SJSA1 (cell line): Measurements from ENCODE around the gene HOXB3. TPM values are rescaled to one million over a fixed set of nuclear protein-coding genes. Genes with fewer than 3 reads are reported as not detected.

Source experiments
- DNase-seq, 2 experiments: peaks; one replicate each; pipeline ENCODE4 v3.0.0-alpha.2; 2015 to 2020; ENCODE audit warnings: low spot score in 2 of 2, low read depth in 1 of 2
- H3K27ac ChIP-seq: fragments of 250-450 bp; sonication (Bioruptor Pico); 2 replicates; pipeline ENCODE4 v1.5.1; 2020; ENCODE audit warnings: mild to moderate bottlenecking, moderate library complexity
- H3K27me3 ChIP-seq: fragments of 250-450 bp; sonication (Bioruptor Pico); replicated peaks from 2 replicates; pipeline ENCODE4 v1.5.1; 2020; ENCODE audit warnings: mild to moderate bottlenecking, moderate library complexity
- H3K36me3 ChIP-seq: fragments of 250-450 bp; sonication (Bioruptor Pico); 2 replicates; pipeline ENCODE4 v1.5.1; 2020; ENCODE audit warnings: mild to moderate bottlenecking
- H3K4me1 ChIP-seq: fragments of 250-450 bp; sonication (Bioruptor Pico); replicated peaks from 2 replicates; pipeline ENCODE4 v1.6.1; 2021; ENCODE audit warnings: mild to moderate bottlenecking
- H3K4me3 ChIP-seq: fragments of 250-450 bp; sonication (Bioruptor Pico); 2 replicates; pipeline ENCODE4 v1.5.1; 2020; ENCODE audit warnings: mild to moderate bottlenecking
- H3K9me3 ChIP-seq: fragments of 250-450 bp; sonication (Bioruptor Pico); replicated peaks from 2 replicates; pipeline ENCODE4 v1.5.1; 2020; ENCODE audit warnings: mild to moderate bottlenecking
- total RNA-seq: library from RNA; depleted of rRNA; stranded (reverse); fragments of >200 nt; shearing (Covaris generic); gene quantifications from 2 replicates; pipeline ENCODE4 v1.2.3, GENCODE V29; 2014

The HOXB3 gene
- total RNA-seq, 1 experiment from 2014 or later, result 5.2 TPM

DNA sequence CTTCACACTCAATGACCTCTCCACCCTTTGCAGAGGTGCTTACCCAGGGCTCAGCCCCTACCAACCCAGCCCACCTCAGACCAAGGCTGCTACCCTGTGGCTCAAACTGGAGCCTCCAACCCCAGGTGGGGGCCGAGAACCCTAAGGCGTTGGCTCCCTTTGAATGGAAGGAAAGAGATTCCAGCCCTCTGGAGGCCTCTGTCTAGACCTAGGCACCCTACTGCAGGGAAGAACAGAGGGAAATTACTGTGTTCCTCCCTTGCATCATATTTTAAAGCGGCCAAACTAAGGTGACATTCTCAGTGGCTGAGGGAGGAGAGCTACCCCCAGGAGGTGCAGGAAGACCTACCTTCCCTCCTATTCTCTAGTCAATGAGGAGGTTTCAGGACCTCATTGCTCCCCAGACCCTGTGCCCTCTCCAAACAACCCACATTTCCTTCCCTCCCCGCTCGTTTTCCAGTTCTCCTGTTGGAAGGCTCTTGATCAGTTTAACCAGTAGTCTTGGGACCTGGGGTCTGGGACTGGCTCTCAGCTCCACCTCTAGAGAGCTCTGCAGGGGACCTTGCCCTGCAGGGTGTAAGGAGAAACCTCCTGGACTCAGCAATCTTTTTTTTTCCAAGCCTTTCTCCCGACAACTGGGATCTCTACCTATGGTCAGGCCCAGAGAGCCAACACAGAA lies 30.6 kb upstream of the HOXB3 start:
- Histone ChIP-seq H3K36me3 (no peaks in the 10 kb centered on the region), H3K4me1 (peaks cover 9% of the 10 kb centered on the region), H3K4me3 (no peak overlapping the region), H3K9me3 (no peaks in the 10 kb centered on the region), H3K27ac (no peak overlapping the region), H3K27me3 (peaks cover 100% of the 10 kb centered on the region)
- no peak for DNase-seq

DNA sequence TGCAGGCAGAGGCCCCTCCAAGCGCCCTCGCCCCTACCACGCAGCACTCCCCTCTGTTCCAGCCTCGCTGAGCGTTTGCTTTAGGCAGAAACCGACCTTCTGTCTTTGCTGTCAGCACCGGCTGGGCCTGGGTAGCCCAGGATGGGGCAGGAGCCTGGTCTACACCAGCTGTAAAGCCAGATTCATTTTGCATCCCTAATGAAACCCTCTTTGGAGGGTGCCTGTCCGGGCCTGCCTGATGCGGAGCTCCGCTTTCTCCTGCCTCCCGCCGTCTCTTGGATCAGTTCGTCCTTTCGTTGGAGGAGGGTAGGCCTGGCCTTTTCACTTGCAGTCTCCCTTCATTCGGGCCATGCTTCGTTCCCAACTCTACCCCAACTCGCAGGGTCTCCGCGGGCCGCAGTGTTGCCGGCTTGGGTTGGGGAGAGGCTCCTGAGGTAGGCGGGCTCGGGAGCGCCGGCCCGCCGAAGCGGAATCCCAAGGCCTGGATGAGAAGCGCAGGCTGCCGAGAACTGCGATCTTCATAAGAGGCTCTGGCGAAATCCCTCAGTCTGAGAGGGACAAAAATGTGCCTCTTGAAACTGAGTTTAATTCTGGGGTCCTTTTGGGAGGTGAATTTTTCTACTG lies 29.9 kb upstream of the HOXB3 start:
- Histone ChIP-seq H3K4me3 (no peak overlapping the region), H3K9me3 (no peaks in the 10 kb centered on the region), H3K27ac (no peak overlapping the region), H3K36me3 (no peaks in the 10 kb centered on the region), H3K4me1 (peaks cover 3% of the 10 kb centered on the region), H3K27me3 (peaks cover 100% of the 10 kb centered on the region)
- DNase-seq, result no peak

GRCh38 chr17:48618256-48618896 lies 28.3 kb upstream of the HOXB3 start:
- Histone ChIP-seq H3K27ac (no peak overlapping the region), H3K27me3 (peaks cover 96% of the 10 kb centered on the region), H3K4me1 (no peaks in the 10 kb centered on the region; the same call in 1 of the 2 replicates), H3K9me3 (no peaks in the 10 kb centered on the region), H3K4me3 (no peak overlapping the region), H3K36me3 (no peaks in the 10 kb centered on the region)
- peak; percentile 87 to 89 for DNase-seq

DNA sequence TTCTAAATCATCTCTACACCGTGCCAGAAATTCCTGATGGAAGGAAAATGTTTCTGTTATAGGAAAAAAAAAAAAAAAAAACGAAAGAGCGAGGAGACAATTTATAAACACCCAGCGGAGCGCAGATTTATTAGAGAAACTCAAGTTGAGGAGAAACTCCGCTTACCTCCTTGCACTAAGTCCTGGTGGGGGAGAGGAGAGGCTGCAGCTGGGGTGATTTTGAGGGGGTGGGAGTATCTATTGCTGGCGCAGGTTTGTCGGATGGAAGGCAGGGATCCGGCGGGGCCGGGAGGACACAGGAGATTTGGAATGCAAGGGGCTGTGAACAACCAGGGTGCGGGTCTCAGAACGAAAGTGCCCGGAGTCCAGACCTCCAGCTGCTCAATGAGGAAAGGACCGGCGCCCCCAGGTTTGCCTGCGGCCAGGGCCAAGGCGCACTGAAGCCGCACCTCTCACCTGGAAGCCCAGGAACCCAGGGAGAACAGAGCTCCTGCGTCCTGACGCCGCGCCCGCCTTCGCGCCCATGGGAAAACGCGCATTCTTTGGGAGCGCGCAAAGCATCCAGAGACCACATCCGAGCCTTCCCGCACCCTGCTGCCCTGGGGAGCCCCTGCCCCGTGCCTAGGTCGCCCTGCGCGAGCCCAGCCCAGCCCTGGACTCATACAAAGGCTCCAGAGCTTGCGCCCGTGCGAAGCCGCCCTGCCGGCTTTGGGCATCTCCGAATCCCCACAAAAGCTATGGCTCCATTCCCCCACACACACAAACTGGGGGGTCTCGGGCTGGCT lies 27.6 kb upstream of the HOXB3 start:
- H3K36me3 ChIP-seq, result no peaks in the 10 kb centered on the region

DNA sequence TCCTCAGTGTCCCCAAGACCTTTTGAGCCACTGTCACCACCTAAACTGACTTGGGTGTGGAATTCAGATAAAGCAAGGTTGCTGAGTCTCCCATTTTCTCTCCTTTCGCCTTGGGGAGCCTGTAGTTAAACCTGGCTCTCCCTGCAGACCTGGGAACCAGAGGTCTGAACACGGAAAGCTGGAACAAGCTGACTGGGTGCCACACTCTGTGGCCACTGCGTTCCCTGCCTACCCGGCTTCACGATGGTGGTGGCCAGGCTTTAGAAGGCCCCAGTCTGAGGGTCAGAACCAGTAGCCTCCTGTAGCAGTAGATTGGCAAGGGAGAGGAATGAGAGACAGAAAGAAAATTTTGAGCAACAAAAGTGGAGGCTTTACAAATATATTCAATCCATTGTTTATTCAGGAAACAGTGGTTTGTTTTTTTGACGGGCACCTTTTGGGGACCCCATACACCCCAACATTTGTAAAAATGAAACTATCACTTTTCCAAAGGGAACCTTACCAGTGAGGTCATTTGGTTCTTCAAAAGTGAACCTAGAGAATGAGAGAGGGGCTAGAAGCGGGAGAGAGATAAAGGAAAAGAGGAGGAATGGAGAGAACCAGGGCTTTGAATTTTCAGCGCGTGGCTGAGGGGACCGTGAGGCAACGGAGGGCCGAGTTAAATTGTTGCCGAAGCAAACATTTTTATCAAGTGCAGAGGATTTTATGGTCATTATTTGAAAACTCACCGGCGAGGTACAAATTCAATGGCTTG lies 26.9 kb upstream of the HOXB3 start:
- no peak for DNase-seq
- Histone ChIP-seq H3K4me3 (no peak overlapping the region), H3K27ac (no peak overlapping the region), H3K27me3 (peaks cover 81% of the 10 kb centered on the region), H3K36me3 (no peaks in the 10 kb centered on the region), H3K9me3 (no peaks in the 10 kb centered on the region), H3K4me1 (peaks cover 7% of the 10 kb centered on the region)

More for the DNA sequence above, 27.6 kb upstream of the HOXB3 start:
- no peak overlapping the region for H3K4me3 ChIP-seq
- peaks cover 4% of the 10 kb centered on the region for H3K4me1 ChIP-seq
- H3K9me3 ChIP-seq, result no peaks in the 10 kb centered on the region
- no peak overlapping the region for H3K27ac ChIP-seq
- peaks cover 88% of the 10 kb centered on the region for H3K27me3 ChIP-seq
- DNase-seq, result no peak

GRCh38 chr17:48615963-48616716 lies 26.1 kb upstream of the HOXB3 start:
- Histone ChIP-seq H3K9me3 (no peaks in the 10 kb centered on the region), H3K4me1 (peaks cover 11% of the 10 kb centered on the region), H3K4me3 (no peak overlapping the region), H3K36me3 (no peaks in the 10 kb centered on the region), H3K27ac (no peak overlapping the region), H3K27me3 (peaks cover 73% of the 10 kb centered on the region)
- DNase-seq, result no peak

GRCh38 chr17:48615047-48615962 lies 25.3 kb upstream of the HOXB3 start, which contains the start of gene HOXB8:
Gene HOXB8, minus strand, starts transcription at chr17:48615292. Its CDS starts 588 bp downstream, at chr17:48614704.
- Histone ChIP-seq H3K4me3 (no peak within 1 kb of the TSS), H3K27ac (no peak within 1 kb of the TSS), H3K36me3 (no peaks in the 10 kb centered on the region), H3K9me3 (no peaks in the 10 kb centered on the region), H3K27me3 (peaks cover 65% of the 10 kb centered on the region), H3K4me1 (peaks cover 14% of the 10 kb centered on the region)
- DNase-seq, result no peak

DNA sequence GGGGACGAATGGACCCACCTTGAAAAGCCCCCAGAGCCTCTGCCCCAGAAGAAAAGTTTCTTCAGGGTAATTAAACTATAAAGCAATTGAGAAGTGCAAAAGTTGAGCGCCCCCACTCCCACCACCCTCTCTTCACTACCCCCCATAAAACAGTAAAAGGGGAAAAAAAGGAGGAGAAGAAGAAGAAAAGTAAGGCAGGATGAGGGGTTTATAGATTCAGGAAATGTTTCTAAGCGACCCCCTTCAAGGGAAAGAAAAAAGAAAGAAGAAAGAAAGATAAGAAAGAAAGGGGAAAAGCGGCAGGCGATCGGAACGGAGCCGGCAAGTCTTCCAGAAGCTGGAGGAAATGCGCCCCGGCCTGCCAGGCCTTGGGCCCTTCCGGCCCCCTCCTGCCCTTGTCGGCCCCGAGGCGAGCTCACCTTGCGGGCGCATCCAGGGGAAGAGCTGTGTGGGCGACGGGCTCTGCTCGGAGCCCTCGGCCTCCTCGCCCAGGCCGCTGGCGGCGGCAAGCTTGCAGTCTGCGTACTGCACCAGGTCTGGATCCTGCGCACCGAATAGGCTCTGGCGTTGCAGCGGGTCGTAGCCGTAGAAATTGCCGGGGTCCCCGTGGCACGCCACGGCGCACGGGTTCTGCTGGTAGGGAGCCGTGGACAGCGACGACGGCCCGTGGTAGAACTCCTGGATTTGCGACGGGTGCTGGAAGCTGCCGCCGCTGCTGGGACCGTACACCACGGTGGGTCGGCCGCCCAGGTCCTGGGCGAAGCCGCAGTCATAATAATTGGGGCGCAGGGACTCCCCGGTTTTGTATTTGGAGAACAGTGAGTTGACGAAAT lies 24.0 kb upstream of the HOXB3 start:
- no peaks in the 10 kb centered on the region; the same call in 1 of the 2 replicates for H3K36me3 ChIP-seq
- peaks cover 53% of the 10 kb centered on the region for H3K27me3 ChIP-seq
- no peak overlapping the region for H3K4me3 ChIP-seq
- H3K9me3 ChIP-seq, result no peaks in the 10 kb centered on the region
- H3K27ac ChIP-seq, result no peak overlapping the region
- H3K4me1 ChIP-seq, result peaks cover 22% of the 10 kb centered on the region
- DNase-seq, result no peak

GRCh38 chr17:48612854-48613691 lies 23.0 kb upstream of the HOXB3 start:
- peak in 1 of 2 experiments; percentile 44 for DNase-seq
- H3K4me1 ChIP-seq, result peaks cover 22% of the 10 kb centered on the region
- H3K4me3 ChIP-seq, result peak overlapping the region; percentile 42
- H3K27ac ChIP-seq, result no peak overlapping the region
- no peaks in the 10 kb centered on the region; the same call in 1 of the 2 replicates for H3K36me3 ChIP-seq
- peaks cover 43% of the 10 kb centered on the region for H3K27me3 ChIP-seq
- H3K9me3 ChIP-seq, result no peaks in the 10 kb centered on the region

GRCh38 chr17:48612456-48612853 lies 22.4 kb upstream of the HOXB3 start:
- Histone ChIP-seq H3K4me3 (peak overlapping the region; percentile 42), H3K36me3 (no peaks in the 10 kb centered on the region; the same call in none of the 2 replicates), H3K27me3 (peaks cover 36% of the 10 kb centered on the region), H3K9me3 (no peaks in the 10 kb centered on the region), H3K4me1 (peaks cover 22% of the 10 kb centered on the region), H3K27ac (no peak overlapping the region)
- DNase-seq, result no peak
